Muscle of back (tissue), 11 donors: ENCODE data around the gene HMCES. TPM values are rescaled to one million over a fixed set of nuclear protein-coding genes. Genes with fewer than 3 reads are reported as not detected.
A peak's percentile ranks its signal among the peaks of the same experiment; 100 is the strongest.
"Not testable (repeated sequence)": the region's sequence is repeated elsewhere in the genome, so short reads cannot be mapped to it uniquely, and the experiment has no call there.

Experiments used
- DNase-seq, 3 donors: peaks; one replicate each; pipeline versions ENCODE4 v3.0.0 to v3.0.0-alpha.2; 2013
- polyA plus RNA-seq, 10 donors: library from polyadenylated mRNA; unstranded; fragments of 120-200 nt; gene quantifications; one replicate each; pipeline ENCODE4 v1.2.1, GENCODE V29; 2013; ENCODE audit not compliant: insufficient read length in 10 of 10

The HMCES gene
- polyA plus RNA-seq, 10 donors = 20.5 to 28.9 (median 24.2) TPM

- DNase-seq = no peak
These were observed 24.0 kb upstream of the HMCES start for GRCh38 chr3:129254536-129255230.

DNA sequence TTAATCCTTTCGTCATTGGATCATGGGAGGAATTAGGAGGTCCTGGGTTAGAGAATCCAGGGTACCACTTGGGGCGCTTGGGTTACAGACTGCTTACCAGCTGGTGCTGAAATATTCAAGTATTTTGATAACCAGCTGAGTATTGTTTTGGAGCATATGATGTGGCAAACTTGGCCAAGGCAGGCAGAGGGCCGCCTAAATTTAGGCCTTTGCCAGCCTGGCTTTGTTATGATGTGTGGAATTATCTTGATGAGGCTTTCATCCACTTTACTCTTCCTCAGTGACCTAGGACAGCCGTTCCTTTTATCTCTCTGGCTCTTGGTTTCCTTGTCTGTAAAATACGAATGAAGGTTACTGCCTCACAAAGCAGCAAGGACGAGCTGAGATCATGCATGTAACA, 22.4 kb upstream of the HMCES start:
- no peak for DNase-seq

GRCh38 chr3:129257609-129258008, 21.1 kb upstream of the HMCES start:
- no peak for DNase-seq

GRCh38 chr3:129259612-129260477, 18.8 kb upstream of the HMCES start:
- no peak for DNase-seq

GRCh38 chr3:129260606-129261005, 18.1 kb upstream of the HMCES start:
- DNase-seq = no peak

DNA sequence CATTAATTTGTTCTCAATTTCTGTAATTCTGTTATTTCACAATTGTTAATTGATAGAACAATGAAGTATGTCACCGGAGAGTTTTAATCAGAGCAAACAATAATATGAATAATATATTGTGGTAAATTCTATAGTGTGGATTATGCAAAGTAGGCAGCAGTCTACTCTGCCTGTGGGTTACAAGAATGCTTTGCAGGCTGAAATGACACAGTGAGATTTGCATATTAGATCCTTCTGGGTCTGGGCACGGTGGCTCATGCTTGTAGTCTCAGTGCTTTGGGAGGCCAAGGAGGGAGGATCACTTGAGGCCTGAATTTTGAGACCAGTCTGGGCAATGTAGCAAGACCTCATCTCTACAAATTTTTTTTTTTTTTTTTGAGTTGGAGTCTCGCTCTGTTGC, 16.8 kb upstream of the HMCES start:
- no peak for DNase-seq

DNA sequence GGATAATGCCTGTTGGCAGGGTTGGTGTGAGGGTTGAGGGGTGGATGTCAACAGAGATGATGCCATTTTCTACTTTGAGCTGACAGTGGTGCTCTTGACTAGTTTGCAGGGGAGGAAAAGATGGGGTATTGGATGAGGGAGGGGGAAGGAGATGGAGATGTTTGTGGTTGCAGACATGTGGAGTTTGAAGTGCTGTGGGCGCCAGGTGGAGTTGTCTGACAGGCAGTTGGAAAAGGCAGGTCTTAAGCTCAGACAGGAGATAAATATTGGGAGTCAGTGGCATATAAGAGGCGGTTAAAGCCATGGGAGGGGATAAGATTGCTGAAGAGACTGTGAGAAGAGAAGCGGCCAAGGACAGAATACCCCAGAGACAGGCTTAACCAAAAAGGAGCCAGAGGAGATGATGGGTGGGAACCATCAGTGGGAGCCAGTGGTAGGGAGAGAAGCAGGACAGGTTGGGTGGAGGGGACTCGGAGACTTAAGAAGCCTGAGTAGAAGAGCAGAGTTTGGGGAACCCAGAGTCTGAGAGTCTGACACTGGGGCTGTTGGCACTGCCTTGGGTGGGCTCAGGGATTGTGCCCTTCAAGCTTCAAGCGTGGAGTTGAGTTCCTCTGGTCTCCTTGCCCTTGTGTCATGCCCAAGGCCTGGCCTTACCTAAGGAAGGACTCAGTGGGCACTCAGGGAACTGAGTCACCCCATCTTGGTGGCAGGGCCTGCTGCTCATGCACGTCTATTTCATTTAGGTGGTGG, 15.3 kb upstream of the HMCES start:
- no peak for DNase-seq

- not testable (repeated sequence) for DNase-seq
These were observed 13.7 kb upstream of the HMCES start for GRCh38 chr3:129264994-129265393.

DNA sequence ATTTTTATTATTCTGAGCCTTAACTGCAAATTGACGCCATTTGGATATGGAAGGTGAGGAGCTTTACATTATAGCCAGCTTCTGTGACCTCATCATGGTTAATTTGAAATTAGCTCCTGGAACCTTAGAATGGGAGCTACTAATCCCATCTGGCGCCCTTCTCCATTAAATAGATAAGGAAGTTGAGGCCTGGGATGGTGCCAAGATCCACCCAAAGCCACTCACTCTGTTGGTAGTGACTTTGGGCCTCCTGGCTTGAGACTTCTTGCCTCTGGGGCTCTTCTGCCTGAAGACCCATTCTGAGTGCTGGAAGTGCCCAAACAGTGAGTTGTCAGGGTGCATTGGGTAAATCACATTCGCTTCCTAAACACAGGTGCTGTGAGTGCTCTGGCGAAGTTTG, 12.0 kb upstream of the HMCES start:
- no peak for DNase-seq

DNA sequence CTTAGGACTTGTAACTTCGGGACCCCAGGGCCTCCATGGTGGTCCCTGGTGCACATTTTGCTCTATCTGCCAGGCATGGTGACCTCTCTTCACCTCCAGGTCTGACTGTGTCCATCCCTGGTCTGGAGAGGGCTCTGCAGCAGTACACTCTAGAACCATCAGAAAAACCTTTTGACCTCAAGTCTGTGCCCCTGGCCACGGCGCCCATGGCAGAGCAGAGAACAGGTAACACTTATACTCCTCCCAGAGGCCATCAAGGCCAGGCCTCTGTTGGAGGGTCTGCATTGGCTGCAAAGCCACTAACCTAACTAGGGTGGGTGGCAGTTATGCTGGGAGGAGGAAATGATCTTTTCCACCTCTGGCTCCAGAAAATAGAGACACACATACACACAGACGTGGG, 10.3 kb upstream of the HMCES start:
- DNase-seq = no peak

DNA sequence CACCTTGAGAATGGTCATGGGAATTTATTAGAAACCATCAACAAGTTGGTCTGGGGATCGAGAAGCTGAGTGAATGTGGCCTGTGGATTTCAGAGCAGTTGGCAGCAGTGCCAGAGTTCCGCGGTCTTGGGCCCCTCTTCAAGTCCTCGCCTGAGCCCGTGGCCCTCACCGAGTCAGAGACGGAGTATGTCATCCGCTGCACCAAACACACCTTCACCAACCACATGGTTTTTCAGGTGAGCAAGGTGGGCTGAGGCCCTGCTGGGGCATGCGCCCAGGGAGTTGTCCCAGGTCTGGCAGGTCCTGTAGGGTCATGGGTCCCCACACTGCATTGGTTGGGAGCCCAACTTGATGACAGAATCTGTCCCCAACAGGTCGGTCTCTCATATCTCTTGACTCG, 7.0 kb upstream of the HMCES start:
- no peak for DNase-seq

DNA sequence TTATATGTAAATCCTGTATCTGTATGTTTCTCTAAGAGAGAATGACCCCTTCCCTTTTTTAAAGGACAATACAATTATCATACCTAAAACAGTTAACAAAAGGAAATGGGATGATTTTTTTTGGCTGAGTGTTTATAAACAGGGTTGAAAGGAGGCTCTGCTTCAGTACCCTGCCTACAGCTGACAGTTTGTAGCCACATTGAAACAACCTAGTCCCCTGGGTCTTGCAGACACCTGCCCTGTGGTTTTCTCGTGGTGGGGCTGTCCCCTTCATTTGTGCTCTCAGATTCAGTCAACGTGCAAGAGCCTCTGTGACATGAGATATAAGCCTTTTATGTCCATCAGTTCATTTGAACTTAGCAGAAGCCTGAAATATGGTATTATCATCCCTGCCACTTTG, 2.3 kb upstream of the HMCES start:
- DNase-seq = no peak

- DNase-seq = peak in 1 of 3 donors; percentile 17
These were observed 820 bp upstream of the HMCES start for GRCh38 chr3:129277829-129278271.

DNA sequence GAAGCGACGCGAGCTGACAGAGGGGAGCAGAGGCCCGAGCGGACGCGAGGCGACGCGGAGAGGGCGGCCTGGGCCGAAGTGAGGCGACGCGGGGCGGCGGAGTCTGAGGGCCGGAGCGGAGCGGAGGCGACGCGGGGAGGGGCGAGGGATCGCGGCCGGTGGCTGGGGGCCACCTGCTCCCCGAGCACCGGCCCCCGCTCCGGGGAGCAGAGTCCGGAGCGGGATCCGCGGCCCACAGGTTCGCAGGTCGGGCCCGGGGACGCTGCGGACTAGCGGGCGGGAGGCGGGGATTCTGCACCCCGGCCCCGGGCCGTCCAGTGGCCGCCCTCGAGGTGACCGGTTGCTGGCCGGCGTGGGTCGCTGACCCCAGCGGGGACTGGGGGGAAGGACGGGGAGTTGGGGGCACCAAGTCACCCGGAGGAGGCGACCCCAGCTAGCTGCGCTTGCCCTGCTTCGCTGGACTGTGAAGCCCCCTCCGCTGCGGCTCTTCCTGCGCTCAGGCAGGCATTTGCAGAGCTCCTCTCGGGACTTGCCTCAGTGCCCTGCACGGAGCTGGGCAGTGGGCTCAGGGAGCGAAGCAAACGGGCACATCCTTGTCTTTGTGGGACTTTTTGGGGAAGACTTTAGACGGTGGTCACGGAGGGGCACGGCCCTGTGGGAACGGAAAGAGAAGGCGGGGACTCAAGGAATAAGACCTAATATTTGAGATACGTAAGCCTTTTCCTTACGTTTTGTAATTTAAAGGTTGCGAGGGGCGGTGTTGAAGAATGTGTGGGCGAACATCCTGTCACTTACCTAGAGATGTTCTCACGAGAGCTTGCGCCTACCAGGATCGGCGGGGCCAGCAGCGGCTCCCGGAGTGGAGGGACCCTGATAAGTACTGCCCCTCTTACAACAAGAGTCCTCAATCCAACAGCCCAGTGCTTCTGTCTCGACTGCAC, 566 bp downstream of the HMCES start:
- peak; percentile 16 to 78 (median 34) for DNase-seq

DNA sequence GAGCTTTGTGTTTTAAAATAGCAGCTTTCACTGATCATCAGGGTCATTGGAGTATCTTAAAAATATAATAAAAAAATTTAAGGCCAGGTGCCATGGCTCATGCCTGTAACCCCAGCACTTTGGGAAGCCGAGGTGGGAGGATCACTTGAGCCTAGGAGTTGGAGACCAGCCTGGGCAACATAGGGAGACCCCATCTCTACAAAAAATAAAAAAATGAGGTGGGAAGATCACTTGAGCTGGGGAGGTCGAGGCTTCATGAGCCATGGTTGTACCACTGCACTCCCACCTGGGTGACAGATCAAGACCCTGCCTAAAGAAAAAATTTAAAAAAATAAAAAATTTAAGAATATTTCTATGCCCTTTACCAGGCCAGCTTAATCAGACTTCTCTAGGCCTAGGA, 1.5 kb downstream of the HMCES start:
- no peak for DNase-seq

GRCh38 chr3:129281726-129282125, 3.1 kb downstream of the HMCES start:
- no peak for DNase-seq

DNA sequence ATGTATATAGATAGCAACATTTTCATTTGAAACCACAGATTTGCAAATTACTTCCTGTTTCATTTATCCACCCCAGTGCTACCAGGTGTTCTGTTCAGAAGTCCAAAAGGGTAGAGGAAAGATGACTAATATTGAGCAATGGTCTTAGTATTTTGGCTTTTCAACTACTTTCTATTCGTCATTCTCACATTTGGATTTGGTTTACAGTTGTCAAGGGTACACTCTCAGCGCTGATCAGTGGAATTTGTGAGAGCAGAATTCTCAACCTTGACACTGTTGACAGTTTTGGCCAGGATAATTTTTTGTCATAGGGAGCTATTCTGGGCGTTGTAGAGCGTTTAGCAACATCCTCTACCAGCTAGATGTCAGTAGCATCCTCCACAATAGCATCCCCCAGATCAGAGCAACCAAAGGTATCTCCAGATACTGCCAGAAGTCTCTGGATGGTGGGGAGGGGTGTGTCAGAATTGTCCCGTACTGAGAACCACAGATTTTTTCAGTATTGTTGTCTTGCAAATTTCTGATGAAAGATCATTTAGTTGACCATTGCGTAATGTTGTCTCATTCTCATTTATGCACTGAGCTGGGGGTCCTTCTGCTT, 4.2 kb downstream of the HMCES start:
- peak in 1 of 3 donors; percentile 11 for DNase-seq

DNA sequence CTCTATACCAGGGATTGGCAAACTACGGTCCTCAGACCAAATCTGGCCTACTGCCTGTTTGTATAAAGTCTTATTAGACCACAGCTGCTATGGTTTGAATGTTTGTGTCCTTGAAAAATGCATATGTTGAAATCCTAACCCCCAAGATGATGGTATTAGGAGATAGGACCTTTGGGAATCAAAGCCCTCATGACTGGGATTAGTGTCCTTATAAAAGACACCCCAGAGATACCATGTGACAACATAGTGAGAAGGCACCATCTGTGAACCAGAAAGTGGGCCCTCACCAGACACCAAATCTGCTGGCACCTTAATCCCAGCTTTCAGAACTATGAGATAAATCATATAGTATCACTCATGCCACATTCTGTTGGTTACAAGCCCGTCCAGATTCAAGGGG, 7.4 kb downstream of the HMCES start:
- no peak for DNase-seq

DNA sequence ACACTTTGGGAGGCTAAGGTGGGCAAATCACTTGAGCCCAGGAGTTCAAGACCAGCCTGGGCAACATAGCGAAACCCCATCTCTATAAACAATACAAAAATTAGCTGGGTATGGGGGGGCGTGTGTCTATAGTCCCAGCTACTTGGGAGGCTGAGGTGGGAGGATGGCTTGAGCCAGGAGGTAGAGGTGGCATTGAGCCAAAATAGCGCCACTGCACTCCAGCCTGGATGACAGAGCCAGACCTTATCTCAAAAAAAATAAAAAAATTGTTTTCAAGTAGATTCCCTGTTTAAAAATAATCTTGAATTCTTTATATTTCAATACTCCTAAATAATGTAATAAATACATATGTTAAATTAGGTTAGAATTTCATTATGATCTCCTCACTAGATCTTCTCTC, 9.8 kb downstream of the HMCES start:
- DNase-seq = no peak

GRCh38 chr3:129289201-129289921, 10.7 kb downstream of the HMCES start:
- no peak for DNase-seq
